ENCODE results near the gene SLC22A3.
"Not testable (repeated sequence)": the region's sequence is repeated elsewhere in the genome, so short reads cannot be mapped to it uniquely, and the experiment has no call there.

SLC22A3 gene

DNA sequence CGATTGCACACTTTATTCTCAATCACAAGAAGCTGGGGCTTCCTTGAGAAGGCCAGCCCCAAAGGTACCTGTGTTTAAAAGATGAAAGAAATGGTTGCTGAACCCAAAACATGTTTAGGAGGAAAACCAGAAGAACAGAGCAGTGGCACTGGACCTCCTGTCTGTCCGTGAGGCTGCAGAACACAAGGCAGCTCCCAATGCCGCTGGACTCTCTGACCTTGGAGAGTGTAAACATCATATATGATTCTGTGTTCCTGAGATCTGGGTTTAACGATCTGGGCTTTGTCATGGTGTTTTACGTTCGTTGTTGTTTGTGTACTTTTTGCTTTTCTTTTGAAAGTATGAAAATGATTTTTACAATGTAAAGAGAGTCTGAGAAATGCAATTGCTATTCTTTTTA lies 106.1 kb downstream of the SLC22A3 start:
- no peak for DNase-seq

DNA sequence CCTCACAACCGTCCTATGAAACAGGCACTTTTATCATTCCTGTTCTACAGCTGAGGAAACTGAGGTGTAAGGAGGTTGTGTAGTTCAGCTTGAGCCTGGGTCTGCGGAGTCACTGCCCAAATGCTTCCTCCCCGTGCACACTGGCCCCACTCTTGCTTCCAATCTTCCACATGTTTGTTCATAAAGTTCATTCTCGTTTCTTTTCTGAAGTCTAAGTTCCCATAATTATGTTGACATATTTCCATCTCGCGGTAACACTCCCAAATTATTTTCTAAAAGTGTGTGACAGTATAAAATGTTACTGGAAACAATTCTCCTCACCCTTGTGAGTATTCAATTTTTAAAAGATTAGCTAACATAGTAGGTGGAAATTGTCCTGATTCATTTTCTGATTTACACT lies 106.9 kb downstream of the SLC22A3 start:
- no peak for DNase-seq

DNA sequence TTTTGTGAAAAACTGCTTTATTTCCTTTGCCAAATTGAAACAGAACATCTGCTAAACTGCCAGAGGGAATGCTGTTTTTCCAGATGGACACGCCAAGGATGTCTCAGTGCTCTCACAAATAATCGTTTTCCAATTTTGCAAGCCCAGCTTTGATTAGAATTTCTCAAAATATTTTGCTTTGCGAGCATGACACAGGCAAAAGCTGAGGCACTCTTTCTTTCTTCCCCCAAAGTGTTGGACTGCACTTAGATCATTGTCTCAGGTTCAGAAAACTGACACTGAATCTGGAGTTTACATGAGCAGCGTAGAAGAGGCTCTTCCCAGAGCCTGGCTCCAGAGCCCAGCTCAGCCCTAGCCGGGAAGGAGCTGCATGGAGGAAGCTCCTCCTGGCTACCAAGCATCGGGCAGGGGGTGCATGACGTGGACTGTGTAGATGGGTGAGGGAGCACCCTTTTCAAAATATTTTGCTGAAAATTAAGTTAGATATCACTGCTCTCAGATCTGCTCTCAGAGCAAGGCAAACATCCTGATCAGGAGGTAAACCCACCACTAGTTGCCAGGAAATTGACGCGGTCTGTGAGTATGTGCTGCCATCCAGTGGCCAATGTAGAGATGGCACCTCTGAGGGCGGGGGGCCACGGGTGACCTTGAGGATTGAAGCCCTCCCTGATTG lies 107.5 kb downstream of the SLC22A3 start:
- peak; percentile 66 to 76 for DNase-seq

DNA sequence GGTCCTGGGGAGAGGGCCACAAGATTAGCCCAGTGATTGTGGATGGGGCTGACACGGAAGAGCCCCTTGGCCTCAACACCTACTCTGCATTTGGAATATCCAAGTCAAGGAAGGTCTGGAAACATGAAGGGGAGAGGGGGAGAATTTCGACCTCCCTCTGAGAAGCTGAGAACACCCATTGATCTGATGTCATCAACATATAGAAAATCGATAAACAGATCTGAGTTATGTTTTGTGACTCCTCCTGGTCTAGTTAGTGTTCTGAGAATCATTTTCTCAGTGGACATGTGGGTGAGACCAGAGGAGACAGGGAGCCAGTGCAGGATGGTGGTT lies 108.0 kb downstream of the SLC22A3 start:
- DNase-seq, result no peak

DNA sequence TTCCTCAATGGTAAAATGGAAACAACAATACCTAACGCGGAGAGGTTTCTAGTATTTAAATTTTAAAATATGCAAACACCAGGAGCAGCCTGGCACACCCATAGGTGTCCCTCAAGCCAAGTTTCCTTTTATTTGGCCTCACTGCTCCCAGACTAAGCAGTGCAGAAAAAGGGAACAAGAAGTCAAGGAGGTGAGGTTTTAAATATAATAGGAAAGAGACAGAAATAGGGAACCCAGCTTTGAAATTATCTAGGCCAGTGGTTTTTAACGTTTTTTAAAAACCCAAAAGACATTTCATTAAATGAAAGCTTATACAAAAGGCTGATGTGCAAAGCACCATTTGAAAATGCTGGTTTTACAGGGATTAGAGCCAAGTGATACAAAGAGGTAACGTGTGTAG lies 109.6 kb downstream of the SLC22A3 start:
- no peak for DNase-seq

DNA sequence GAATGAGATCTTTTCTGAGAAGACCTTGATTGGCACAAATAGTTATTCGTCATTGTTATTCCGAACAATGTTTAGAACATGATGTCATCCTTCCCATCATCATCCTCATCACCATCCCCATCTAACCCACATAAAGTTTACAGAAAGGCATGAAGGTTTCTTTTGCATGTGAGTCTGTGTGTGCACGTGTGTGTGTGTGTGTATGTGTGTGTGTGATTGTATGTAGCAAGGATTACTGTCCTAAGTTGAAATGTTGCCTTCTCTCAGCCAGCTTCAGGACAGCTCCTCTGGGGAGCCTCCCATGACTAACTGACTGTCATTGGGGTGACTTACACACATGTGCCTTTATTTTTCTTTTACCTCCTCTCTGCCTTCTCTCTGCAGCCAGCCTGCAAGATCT lies 113.5 kb downstream of the SLC22A3 start:
- no peak for DNase-seq

DNA sequence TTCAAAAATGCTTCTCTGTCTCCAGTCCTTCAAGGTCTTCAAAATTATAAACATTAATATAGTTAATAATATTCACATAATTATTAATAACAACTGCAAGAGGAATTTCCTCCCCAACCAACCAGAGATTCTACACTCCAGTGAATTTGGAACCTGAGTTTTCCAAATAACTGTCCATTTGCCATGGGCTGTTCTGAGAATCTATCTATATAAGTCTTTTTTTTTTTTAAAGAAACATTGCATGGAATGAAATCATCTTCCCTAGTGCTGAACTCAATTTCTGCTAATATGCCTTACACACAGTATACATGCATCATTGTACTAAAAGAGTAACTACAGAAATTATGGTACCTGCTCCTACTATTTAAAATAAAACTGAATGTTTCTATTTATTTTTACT lies 113.9 kb downstream of the SLC22A3 start:
- no peak for DNase-seq

DNA sequence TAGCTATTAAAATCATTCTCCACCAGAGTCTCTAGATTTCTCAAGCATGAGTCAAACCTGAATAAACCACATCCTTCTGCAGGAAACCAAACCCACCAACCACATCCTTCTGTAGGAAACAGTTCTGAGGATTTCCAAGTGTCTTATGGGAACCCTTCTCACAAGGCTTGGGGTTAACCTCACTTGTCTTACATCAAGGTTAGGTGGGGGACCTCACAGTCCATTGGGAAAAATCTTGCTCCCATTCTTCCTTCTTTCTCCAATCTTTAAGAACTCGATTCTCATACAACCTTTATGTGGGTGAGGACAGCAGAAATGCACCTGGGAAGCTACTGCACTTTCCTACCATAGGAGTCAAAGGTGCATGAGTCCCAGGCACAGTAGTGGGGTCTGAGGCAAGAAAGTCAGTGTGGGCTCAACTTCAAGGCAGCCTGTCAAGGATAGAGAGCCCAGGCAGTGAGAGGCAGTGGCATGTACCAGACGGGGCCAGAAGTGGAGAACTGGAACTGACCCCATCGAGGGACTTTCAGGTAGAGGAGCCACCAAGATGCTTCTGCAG lies 114.5 kb downstream of the SLC22A3 start:
- DNase-seq, result peak in 1 of 2 donors; percentile 56

DNA sequence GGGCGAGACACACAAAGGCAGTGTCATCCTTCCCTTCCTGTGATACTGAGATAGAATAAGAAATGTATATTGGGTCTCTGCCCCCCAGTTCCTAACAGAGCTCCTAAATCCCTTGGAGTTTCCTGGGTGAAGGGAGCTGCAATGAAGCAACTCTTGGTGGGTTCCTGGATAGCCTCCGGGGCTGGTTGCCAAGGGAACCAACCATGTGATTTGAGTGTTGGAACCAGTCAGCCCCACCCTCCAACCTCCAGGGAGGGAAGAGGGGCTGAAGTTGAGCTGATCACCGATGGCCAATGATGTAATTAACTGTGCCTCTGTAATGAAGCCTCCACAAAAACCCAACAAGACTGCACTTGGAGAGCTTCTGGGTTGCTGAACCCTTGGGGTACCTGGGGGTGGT lies 116.6 kb downstream of the SLC22A3 start:
- no peak for DNase-seq

DNA sequence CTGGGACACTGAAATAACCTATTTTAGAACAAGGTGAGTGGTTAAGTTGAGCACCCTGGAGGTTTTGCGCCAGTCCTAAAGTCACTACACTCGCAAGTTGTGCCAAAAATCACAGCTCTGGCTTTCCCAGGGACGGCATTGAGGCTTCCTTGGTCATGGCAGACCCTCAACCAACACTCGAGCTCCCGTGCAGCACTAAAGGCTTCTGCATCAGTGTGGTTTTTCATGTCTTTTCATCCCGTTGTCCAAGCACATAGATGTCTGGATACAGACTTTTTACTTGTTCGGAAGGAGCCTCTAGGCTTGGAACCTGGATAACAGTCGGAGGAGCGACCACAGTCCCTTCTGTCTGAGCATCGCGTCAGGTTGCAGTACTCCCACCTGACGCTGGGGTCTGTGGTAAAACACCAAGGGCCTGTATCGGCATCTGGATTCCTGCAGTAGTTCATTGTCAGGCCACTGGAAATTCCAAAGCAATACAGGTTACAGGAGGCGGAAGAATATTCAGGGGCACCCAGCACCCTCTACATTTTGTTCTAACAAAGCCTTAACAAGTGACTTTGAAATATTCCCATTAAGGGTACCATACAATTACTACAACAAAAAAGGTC lies 119.2 kb downstream of the SLC22A3 start:
- DNase-seq, result not testable (repeated sequence)

DNA sequence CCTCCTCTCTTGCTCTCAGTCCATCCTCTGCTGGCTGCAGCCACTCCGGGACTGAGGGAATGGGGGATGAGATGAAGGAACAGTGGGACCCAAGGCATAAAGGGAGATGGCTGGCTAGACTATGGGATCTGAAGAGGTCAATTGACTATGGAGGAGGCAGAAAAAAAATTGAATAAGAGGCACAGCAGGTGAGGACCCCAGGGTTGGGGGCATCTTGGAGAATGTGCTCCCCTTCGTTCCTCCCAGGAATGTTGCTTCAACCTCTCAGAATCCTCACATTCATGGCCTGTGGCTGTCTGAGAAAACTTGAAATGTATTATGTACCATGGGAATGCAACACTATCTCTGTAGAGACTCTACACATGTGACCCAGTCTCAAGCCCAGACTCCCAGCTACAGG lies 121.0 kb downstream of the SLC22A3 start:
- DNase-seq, result no peak

DNA sequence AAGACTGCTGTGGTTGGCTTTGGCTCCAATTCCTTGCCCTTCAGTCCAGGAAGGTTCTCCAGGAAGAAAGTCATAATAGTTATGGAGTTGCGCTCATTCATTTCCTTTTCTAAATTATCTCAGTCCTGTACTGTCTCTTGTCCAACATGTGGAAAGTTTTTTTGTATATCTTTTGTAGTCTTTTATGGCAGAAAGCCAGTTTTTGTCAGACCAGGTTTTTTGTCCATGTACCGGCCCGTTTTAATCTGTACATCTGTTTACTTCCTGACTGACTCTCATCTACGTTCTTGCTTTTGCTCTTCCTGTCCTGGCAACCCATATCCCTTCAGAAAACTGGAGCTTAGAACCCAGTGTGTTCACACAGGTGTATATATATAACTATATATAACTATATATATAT lies 127.9 kb downstream of the SLC22A3 start:
- DNase-seq, result not testable (repeated sequence)

DNA sequence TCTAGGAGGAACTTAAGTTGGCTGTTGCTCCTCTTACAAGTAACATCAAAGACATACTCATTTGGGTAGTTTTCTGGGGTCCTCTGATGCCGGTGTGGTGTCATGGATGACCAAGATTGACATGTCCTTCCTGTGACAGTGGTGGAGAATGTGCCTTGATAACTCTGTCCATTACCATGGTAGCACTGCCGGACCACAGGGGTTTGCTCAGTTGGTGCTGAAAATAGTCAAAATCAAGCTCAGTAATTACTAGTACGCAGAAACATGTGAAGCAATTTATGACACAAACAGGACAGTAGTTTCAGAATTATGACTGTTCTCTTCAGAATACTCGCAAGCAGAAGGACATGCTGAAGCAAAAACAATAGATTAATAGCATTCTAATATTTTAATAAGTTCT lies 128.9 kb downstream of the SLC22A3 start:
- DNase-seq, result not testable (repeated sequence)

DNA sequence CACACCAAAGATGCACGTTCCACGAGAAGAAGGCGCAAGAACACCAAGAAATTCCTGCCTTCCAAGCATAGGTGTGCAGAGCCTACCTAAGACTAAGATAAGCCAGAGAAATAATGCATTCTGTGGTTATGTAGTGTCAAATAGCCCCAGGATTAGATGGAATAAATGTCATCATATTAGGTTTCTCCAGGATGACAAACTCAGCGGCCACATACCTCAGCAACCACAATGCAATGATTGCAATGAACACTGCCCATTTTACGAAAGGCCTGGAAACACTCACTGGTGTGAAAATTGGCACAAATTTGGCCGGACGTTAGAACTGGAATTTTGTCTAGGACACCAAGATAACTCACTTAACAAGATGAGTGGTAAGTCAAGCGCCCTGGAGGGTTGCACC lies 129.7 kb downstream of the SLC22A3 start:
- no peak for DNase-seq

DNA sequence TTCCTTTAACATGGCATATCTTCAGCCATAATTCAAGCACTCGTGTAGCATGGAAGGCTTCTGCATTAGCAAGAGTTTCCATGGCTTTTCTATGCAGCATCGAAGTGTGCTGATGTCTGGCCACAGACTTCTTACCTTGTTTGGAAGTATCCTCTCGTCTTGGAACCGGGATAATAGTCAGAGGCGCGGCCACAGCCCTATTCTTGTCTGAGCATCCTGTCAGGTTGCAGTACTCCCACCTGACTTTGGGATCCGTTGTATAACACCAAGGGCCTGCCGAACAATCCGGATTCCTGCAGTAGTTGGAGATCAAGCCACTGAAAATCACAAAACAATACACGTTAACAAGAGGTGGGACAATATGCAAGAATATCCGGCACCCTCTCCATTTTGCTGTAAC lies 138.9 kb downstream of the SLC22A3 start:
- DNase-seq, result no peak

DNA sequence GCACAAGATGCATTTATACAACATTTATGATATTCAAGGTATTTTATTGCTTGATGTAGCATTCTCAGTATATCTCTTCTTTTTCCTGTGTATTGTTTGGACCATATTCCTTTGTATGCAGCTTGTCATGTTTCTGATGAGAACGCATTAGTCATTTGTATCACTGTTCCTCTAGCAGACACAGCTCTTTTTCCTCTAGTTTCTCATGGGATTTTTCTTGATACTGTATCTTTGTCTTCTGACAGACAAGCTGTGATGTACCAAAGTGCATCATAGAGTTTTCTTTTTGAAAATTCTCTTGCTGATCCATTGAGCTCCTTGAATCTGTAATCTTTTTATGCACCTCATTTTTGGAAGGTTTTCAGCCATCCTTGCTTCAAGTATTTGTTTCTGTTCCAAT lies 140.9 kb downstream of the SLC22A3 start:
- no peak for DNase-seq

DNA sequence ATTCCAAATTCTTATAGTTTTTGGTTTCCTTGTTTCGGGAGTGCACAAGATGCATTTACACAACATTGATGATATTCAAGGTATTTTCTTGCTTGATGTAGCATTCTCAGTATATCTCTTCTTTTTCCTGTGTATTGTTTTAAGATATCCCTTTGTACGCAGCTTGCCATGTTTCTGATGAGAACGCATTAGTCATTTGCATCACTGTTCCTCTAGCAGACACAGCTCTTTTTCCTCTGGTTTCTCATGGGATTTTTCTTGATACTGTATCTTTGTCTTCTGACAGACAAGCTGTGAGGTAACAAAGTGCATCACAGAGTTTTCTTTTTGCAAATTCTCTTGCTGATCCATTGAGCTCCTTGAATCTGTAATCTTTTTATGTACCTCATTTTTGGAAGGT lies 146.4 kb downstream of the SLC22A3 start:
- no peak for DNase-seq

DNA sequence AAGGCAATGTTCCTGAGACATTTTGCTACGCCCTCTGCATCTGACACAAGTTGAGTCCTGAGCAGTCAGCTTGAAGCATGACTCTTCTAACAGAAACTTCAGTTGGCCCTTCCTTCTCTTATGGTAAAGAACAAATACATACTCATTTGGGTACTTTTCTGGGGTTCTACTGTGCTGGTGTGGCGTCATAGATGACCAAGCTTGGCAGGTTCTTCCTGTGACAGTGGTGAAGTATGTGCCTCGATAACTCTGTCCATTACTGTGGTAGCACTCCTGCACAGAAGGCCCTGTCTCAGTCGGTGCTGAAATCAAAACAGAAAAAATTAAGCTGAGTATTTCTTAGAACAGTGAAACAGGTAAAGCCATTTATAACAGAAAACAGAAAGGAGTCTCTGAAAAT lies 152.5 kb downstream of the SLC22A3 start:
- DNase-seq, result no peak
